Retina (tissue), 1 donor: ENCODE measurements around the gene DAB1.

Experiments used
- DNase-seq: peaks from one replicate; pipeline ENCODE4 v3.0.0-alpha.2; 2016

DAB1 gene

DNA sequence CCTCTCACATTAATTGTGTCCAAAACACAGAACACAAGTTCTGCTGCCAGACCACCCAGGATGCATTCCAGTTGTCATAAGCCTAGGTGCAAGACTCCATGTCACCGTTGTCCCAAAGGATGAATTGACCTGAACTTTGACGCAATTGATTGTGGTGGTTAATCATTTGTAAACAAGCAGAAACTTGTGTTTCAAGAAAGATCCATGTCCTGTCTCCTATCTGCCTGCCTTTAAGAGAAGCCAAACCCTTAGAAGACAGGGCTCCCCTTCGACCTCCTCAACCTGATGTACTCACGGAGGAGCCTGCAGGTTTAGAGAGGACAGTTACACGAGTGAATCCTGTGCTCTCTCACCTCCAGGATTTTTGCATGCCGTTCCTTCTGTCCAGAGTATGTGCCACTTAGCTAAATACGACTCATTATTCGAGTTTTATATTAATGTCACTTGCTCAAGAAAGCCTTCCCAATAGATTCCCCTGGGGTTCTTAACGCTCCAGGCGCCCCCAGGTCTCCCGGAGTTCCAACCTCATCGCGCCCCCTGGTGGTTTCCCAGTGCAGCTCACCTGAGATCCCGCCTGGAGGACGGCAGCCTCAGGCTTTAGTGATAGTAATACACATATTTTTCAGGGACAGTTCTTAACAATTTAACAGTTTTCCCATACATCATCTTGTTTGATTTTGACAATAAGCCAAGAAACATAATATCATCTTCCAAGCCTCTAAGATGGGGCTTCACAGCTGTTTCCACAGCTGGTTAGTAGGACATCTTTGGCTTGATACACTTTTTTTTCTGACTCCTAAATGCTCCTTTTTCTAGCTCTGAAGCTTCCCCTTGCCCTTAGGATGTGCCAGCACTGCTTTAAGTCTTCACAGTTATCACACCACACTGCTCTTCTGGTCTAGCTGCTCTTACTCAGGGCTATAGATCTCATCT is 455.7 kb downstream of the DAB1 start:
- DNase-seq = no peak

DNA sequence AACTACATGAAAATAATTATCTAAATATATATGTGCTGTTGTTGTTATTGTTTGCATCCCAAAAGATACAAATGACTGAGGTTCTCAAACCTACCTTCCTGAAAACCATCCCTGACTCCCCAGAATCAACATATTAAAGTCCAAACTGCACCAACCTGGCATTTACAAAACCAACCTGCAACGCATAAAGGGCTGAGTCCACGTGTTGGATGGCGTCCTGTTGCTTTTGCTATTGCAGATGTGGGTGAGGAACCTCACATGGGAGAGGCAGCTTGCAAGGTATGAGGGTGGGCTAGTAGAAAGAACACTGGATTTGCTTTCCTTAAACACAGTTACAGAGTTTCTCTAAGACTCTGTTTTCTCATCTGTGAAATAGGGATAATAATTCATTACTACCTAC is 456.5 kb downstream of the DAB1 start:
- DNase-seq = no peak

DNA sequence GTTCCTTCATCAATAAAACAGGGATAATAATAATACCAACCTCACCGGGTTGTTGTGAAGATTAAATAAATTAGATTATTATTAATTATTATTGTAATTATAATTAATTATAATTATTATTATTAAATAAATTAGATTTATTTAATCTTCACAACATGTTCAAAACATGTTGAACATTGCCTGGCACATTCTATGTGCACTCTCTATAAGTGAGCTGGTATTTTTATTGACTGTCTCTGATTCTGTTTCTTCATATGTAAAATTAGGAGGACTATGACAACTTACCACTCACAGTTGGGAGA is 457.2 kb downstream of the DAB1 start:
- DNase-seq = no peak

DNA sequence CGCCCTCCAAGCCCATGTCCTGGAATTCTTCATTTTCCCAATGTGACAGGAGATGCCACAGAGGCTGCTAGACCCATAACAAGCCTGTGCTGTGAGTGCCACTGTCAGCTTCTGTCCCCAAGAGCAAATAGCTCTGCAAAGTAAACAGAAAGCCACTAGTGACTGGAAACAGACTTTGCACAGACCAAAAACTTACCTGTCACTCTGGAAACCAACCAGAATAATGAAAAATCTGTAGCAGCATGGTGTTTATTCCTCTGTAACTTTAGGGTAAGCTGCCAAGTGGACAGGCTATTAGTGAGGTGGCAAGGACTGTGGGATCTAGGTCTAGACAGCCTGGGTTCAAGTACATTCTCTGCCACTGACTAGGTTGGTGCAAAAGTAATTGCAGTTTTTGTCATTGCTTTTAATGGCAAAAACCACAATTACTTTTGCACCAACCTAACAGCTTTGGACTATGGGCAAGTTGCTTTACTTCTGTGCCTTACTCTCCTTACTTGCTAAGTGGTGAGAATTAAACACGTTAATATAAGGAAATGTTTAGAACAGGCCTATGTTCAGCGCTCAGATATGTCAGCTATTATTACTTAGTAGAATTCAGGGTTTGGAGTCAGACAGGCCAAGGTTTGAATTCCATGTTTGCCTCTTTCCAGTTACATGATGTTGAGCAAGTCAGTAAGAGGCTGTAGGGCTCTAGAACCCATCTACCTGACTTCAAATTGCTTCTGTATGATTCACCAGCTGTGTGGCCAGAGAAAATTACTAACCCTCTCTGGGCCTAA is 457.8 kb downstream of the DAB1 start, which contains the start of gene C8B:
C8B (minus strand) TSS at position 100 of the 782 bp plus-strand sequence; CDS start at position 33, 67 bp downstream.
- no peak for DNase-seq

DNA sequence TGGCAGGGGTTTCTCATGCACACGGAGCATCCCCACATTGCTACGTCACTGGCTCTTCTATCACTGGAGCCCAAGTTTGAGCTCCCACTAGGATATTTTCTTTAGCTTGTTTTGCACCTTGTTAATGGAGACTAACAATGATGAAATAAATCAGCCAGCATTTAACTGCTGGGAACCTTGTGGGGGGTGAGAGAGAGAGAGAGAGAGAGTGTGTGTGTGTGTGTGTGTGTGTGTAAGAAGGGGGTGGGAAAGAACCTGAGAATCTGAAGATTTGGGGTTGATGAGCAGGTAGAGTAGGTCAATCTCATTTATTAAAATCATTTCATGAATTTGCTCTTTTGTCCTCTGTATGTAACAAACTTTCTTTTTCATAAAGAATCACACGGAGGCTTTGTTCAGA is 458.7 kb downstream of the DAB1 start:
- DNase-seq = no peak

DNA sequence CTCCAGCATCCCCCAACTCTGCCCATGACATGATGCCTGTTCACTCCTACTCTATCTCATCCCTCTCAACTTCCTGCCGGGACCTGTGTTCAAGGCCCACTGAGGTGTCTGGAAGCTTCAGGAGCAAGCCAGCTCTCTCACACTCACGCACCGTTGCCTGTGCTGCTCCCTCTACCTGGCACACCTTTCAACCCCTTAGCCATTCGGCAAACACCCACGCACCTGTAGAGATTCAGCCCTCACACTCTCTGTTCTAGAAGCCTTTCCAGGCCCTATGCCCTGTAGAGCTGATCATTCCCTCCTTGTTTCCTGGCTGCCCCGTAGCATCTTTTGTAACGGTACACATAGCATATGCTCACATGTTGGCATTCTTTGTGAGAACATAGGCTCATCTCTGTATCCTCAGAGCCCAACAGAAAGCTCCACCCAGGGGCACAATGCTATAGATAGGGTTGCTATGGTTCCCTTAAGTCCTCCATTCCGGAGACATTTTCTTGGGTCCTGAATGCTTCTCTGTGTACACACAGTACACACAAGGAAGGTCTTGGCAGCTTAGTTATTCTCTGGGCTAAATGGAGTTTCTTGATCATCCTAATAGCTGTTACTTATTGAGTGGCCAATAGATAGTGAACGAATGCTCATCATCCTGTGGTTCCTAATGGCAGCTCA is 459.4 kb downstream of the DAB1 start:
- DNase-seq = no peak

DNA sequence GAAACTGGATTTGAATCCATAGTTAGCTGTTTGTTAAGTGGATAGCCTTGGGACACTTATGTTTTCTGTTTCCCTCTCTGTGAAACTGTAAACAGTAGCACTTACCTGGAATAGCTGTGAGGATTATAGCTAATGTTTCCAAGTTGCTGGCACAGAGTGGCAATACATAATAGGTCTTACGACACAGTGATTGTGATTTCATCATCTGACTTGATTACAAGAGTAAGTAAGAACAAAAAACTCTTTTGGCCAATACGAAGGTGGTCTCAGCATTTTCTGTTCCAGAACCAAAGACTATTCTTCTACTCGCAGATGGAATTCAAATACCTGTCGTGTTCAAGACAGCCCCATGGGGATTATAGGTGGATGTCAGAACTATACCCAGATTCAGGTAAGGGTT is 460.2 kb downstream of the DAB1 start:
- no peak for DNase-seq

DNA sequence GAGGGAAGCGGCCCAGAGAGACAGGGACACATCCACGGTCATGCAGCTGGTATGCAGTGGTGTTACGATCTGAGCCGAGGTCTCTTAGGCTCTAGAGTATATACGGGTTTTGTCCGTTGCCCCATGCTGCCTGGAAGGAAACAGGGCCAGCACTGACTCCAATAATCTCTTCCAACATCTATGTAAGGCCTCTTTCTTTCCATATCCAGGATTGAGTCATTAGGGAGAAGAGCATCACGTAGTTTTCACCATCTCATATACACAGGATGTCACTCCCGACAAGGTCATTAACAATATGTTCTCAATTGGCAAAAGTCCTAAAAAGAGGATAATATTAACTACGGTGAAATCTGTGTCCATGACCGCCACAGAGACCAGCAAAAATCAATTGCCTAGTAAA is 462.4 kb downstream of the DAB1 start:
- DNase-seq = no peak

DNA sequence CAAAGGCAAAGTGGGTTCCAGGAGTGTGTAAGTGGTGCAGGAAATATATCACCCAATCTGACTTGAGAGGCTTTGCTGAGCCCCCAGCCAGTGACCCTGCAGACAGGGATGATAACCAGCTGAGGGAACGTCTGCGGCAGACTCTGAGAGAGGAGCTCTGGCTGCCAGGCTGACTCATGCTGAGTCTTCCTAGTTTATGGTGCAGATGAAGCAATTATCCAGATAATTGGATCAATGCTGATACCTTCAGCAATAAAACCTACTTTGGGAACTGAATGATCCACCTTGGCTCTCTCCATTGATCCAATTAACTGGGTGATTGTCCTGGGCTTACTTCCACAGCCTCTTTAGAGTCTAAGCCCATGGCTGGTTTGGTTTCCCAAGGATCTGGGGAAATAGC is 465.3 kb downstream of the DAB1 start:
- DNase-seq = no peak

DNA sequence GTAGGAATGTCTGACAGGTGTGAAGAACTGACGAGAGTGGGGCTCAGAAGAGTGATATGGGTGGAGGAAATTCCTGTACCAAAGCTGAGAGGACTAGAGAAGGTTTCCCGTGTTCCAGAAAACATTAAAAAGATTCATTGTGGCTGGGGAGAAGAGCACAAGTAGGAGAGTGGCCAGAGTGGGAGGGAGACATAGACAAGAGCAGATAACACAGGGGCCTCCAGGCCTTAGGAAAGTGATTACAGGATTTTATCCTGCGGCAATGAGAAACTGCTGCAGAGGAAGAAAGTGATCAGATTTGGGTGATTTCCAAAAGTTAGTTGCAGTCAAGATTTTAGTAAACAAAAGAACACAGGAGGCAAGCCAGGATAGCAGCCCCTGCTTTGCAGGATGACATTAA is 465.9 kb downstream of the DAB1 start:
- no peak for DNase-seq

DNA sequence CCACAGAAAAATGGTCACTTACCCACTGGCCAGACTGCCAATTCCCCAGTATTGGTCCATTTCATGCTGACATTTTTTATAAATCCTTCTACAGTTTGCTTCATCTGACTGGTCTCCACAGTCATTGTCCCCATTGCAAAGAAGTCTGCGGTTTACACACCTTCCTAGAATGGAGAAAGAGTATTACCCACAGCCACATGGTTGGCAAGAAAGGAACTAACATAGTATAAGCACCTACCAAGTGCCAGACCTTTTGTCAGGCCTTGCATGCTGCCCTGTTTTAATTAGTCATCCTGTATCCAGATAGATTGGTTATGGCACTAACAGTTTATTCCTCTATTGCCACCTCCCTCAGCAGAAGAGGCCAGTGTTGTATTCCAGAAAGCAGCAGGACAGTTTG is 469.2 kb downstream of the DAB1 start:
- DNase-seq = no peak

DNA sequence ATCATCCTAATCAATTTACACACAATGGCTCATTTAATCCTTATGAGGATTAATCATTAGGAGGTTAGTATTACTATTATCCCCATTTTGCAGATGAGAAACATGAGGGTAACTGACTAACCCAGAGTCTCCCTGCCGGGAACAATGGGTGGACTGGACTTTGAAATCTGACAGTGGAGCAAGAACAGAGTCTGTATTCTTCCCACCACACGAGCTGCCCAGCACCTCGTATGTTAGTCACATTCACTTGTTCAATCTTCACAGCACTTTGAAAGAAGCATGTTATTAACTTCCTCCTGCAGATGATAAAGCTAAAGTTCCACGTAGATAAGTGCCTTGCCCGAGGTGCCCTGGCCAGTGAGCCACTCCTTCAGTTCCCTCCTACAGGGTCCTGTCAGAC is 470.5 kb downstream of the DAB1 start:
- no peak for DNase-seq

DNA sequence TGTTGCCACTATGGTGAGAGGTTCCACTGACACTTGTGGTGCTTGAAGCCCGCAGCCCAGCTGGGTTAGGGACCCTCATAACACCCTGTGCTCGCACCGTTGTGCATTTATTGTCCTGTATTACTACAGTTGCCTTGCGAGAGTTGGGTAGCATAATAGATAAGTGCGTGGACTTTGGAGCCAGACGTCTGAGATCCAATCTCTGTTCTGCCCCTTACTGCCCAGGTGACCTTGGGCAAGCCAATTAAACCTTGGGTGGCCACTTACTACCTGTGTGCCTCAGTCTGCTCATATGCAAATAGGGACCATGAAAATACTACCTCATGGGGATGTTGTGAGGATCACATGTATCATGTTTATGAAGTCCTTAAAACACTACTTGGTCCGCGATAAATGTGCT is 471.4 kb downstream of the DAB1 start:
- no peak for DNase-seq

DNA sequence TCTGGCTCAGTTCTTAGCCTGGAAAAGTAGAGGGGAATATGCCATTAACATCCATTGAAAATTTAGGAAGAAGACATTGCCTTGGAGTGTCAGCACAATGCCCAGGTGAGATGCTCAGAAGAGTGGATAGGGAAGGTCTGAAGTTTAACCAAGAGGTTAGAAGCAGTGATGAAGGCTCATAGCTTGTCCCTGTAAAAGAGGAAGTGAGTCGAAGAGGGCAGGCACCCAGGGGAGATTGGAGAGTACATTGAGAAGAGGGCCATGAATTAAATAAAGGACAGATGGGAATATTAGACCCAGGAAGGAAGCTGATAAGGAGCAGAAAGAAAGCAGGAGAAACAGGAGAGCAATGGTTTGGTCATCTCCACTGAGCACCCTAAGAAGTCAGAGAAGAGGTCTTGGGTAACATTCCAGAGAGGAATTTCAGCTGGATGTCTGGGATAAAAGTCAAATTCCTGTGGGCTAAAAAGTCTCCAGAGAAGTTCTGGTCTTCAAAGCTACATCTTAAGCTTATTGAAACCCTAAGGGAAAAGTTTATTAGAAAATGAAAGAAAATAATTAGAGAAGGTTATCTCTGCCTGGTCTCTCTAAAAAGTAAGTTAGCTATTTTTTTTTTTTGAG is 475.3 kb downstream of the DAB1 start:
- no peak for DNase-seq
